Smooth muscle cell (in vitro differentiated cells): ENCODE data around the gene DNAH11. TPM values are rescaled to one million over a fixed set of nuclear protein-coding genes. Genes with fewer than 3 reads are reported as not detected.
A peak's percentile ranks its signal among the peaks of the same experiment; 100 is the strongest.

Experiments
- DNase-seq: peaks from one replicate; lab custom pipeline; 2025; ENCODE audit not compliant: unreplicated experiment; lab: John Stamatoyannopoulos, UW
- H2AFZ ChIP-seq: fragments of 200-600 bp; sonication (generic); 2 replicates; pipeline ENCODE4 v1.6.0; 2016; ENCODE audit warnings: antibody characterized with exemption, low read depth, mild to moderate bottlenecking
- H3F3A ChIP-seq: fragments of 200-600 bp; sonication (generic); 2 replicates; pipeline ENCODE4 v1.6.0; 2017; ENCODE audit warnings: antibody characterized with exemption, low read depth
- H3K27ac ChIP-seq: fragments of 200-600 bp; sonication (generic); 2 replicates; pipeline ENCODE4 v1.5.1; 2016; ENCODE audit warnings: low read depth, mild to moderate bottlenecking
- H3K27me3 ChIP-seq: fragments of 200-600 bp; sonication (generic); 2 replicates; pipeline ENCODE4 v1.6.1; 2016; ENCODE audit warnings: low read depth, mild to moderate bottlenecking
- H3K36me3 ChIP-seq: fragments of 200-600 bp; sonication (generic); 2 replicates; pipeline ENCODE4 v1.5.1; 2016; ENCODE audit warnings: low read depth
- H3K4me1 ChIP-seq: fragments of 200-600 bp; sonication (generic); 2 replicates; pipeline ENCODE4 v1.5.1; 2016; ENCODE audit warnings: low read depth
- H3K4me2 ChIP-seq: fragments of 200-600 bp; sonication (generic); 2 replicates; pipeline ENCODE4 v1.6.0; 2016; ENCODE audit warnings: mild to moderate bottlenecking
- H3K4me3 ChIP-seq: fragments of 200-600 bp; sonication (generic); 2 replicates; pipeline ENCODE4 v1.5.1; 2016; ENCODE audit warnings: mild to moderate bottlenecking
- H3K79me2 ChIP-seq: fragments of 200-600 bp; sonication (generic); 2 replicates; pipeline ENCODE4 v1.6.0; 2016; ENCODE audit warnings: low read depth, mild to moderate bottlenecking
- H3K9ac ChIP-seq: fragments of 200-600 bp; sonication (generic); 2 replicates; pipeline ENCODE4 v1.6.0; 2016; ENCODE audit warnings: low read depth
- H3K9me3 ChIP-seq: fragments of 200-600 bp; sonication (generic); replicated peaks from 2 replicates; pipeline ENCODE4 v1.5.1; 2016; ENCODE audit warnings: low read depth
- H4K20me1 ChIP-seq: fragments of 200-600 bp; sonication (generic); 2 replicates; pipeline ENCODE4 v1.6.0; 2016; ENCODE audit warnings: low read depth
- CTCF ChIP-seq: fragments of 200-600 bp; sonication (generic); IDR thresholded peaks from 2 replicates; pipeline ENCODE4 v1.5.1; 2017; ENCODE audit warnings: borderline replicate concordance, mild to moderate bottlenecking, antibody characterized with exemption; ENCODE audit not compliant: insufficient read depth, poor library complexity, severe bottlenecking
- WGBS: methylation state at CpG from one replicate; pipeline ENCODE4 v1.1.7; 2016; ENCODE audit warnings: low lambda C conversion rate; 5-methylcytosine and 5-hydroxymethylcytosine counted together
- polyA plus RNA-seq: library from polyadenylated mRNA; unstranded; fragments of >200 nt; fragmentation: Nextera tagmentation; extraction: Ambion mirVana; gene quantifications from 2 replicates; pipeline ENCODE4 v1.2.1, GENCODE V29; 2016
- total RNA-seq: library from RNA; depleted of rRNA; stranded (reverse); fragments of >200 nt; gene quantifications from 2 replicates; pipeline ENCODE4 v1.2.3, GENCODE V29; 2014

DNAH11 gene
- total and polyA plus RNA-seq, 2 experiments from 2014 or later: 0.22 to 0.63 TPM

DNA sequence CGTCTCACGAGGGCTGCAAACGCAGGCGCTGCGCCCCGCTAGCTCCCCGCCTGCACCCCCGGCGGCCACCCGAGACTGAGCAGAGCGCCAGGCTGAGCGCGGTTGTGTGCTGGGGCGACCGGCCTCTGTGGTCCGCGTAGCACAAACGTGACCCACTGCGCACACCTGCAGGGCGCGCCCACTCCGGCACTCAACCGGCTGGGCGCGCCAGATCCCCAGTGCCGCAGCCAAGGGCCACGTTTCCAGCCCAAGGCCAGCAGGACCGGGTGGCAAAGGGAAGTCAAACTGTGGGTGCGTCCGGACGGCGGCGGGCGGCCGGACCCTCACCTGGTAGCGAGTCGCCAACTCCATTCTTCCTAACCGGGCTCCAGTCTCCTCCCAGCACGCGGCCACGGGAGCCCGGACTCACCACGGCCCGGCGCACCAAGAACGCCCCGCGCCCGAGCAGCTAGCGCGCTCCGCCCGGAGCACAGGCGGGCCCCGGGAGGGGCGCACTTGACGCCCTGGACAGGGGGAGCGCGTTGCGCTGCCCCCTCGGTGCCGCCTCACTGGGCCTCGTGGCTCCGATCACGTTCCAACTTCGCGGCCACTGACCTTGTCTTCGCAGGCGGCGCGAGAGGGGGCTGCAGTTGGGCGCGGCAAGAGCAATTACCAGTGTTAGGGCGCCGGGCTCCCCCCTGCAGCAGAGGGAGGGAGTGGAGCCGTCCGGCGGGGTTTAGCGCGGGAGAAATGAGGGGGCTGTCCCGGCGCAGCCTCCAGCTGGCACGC, 402.8 kb downstream of the DNAH11 start, which contains the start of gene CDCA7L:
CDCA7L (minus strand) TSS at position 446 of the 768 bp plus-strand sequence; CDS start at position 351, 95 bp downstream.
- H4K20me1 ChIP-seq: no peaks in the 10 kb centered on the region
- H3F3A ChIP-seq: peaks cover 3% of the 10 kb centered on the region
- peak within 1 kb of the TSS; percentile 79 for H2AFZ ChIP-seq
- H3K9me3 ChIP-seq: no peaks in the 10 kb centered on the region
- no peaks in the 10 kb centered on the region for H3K36me3 ChIP-seq
- no peak for DNase-seq
- peak within 1 kb of the TSS; percentile 95 for H3K4me2 ChIP-seq
- no peaks in the 10 kb centered on the region for H3K79me2 ChIP-seq
- H3K27ac ChIP-seq: no peak within 1 kb of the TSS
- peak within 1 kb of the TSS; percentile 65 for H3K4me3 ChIP-seq
- under 1% methylated on average over 83 of the region's 83 CpGs for WGBS
- peaks cover 23% of the 10 kb centered on the region for H3K27me3 ChIP-seq
- H3K4me1 ChIP-seq: peaks cover 33% of the 10 kb centered on the region
- no peak for TF ChIP-seq CTCF
- H3K9ac ChIP-seq: peak within 1 kb of the TSS; percentile 89

GRCh38 chr7:21946222-21946709, 403.4 kb downstream of the DNAH11 start:
- no peak for TF ChIP-seq CTCF
- Histone ChIP-seq H3K9me3 (no peaks in the 10 kb centered on the region), H3K9ac (peak overlapping the region; percentile 89), H3K79me2 (no peaks in the 10 kb centered on the region), H2AFZ (peak overlapping the region; percentile 79), H3K27me3 (peaks cover 26% of the 10 kb centered on the region), H3K27ac (no peak overlapping the region), H3K4me2 (peak overlapping the region; percentile 95), H3K36me3 (no peaks in the 10 kb centered on the region), H3K4me1 (peaks cover 29% of the 10 kb centered on the region), H4K20me1 (no peaks in the 10 kb centered on the region), H3F3A (peaks cover 3% of the 10 kb centered on the region), H3K4me3 (peak overlapping the region; percentile 65)
- no peak for DNase-seq
- 23% methylated on average over 8 of the region's 8 CpGs for WGBS

- Histone ChIP-seq H3K36me3 (no peaks in the 10 kb centered on the region), H2AFZ (no peak overlapping the region), H3K4me2 (no peak overlapping the region), H3K27me3 (peaks cover 27% of the 10 kb centered on the region), H3K4me3 (no peak overlapping the region), H3K79me2 (no peaks in the 10 kb centered on the region), H3K9me3 (no peaks in the 10 kb centered on the region), H4K20me1 (no peaks in the 10 kb centered on the region), H3K9ac (no peak overlapping the region), H3K4me1 (peaks cover 24% of the 10 kb centered on the region), H3F3A (peaks cover 3% of the 10 kb centered on the region), H3K27ac (no peak overlapping the region)
- DNase-seq: no peak
- WGBS: 91% methylated on average over 3 of the region's 3 CpGs
- TF ChIP-seq CTCF: no peak
These were observed 404.2 kb downstream of the DNAH11 start for GRCh38 chr7:21947056-21947455.
